ENCODE data around the gene EIF3A.
"Not testable (repeated sequence)": the region's sequence is repeated elsewhere in the genome, so short reads cannot be mapped to it uniquely, and the experiment has no call there.

Gene EIF3A, protein sequence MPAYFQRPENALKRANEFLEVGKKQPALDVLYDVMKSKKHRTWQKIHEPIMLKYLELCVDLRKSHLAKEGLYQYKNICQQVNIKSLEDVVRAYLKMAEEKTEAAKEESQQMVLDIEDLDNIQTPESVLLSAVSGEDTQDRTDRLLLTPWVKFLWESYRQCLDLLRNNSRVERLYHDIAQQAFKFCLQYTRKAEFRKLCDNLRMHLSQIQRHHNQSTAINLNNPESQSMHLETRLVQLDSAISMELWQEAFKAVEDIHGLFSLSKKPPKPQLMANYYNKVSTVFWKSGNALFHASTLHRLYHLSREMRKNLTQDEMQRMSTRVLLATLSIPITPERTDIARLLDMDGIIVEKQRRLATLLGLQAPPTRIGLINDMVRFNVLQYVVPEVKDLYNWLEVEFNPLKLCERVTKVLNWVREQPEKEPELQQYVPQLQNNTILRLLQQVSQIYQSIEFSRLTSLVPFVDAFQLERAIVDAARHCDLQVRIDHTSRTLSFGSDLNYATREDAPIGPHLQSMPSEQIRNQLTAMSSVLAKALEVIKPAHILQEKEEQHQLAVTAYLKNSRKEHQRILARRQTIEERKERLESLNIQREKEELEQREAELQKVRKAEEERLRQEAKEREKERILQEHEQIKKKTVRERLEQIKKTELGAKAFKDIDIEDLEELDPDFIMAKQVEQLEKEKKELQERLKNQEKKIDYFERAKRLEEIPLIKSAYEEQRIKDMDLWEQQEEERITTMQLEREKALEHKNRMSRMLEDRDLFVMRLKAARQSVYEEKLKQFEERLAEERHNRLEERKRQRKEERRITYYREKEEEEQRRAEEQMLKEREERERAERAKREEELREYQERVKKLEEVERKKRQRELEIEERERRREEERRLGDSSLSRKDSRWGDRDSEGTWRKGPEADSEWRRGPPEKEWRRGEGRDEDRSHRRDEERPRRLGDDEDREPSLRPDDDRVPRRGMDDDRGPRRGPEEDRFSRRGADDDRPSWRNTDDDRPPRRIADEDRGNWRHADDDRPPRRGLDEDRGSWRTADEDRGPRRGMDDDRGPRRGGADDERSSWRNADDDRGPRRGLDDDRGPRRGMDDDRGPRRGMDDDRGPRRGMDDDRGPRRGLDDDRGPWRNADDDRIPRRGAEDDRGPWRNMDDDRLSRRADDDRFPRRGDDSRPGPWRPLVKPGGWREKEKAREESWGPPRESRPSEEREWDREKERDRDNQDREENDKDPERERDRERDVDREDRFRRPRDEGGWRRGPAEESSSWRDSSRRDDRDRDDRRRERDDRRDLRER (N-terminal part only)

DNA sequence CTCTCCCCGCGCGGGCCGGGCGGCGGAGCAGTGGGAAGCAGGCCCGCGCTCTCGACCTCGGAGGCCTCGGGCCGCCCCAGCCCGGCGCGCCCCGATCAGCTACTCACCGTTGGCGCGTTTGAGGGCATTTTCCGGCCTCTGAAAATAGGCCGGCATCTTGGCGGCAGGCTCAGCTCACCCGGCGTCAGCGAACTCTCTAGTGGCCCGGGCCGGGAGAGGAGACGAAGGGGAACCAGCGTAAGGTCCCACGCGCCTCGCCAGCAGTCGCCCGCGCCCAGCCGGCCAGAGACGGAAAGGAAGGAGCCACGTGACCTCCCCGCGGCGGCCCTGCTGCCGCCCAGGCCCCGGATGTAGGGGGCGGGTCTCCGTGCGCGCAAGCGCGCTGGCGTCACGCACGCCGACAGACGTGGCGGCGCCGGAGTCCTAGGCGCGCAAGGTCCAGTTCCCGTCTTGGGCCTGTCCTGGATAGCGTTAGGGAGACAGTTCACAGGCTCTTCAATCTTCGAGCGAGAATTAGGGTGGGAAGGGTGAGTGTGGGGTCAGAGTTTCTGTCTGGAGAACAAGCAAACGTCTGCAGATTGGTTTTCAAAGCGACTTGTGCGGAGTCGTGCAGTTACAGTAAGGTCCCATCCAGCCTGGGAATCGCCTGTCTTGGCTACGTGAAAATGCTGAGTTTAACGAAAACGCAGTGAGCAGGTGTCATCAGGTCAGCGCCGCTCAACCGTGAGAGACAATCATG is at the start of gene EIF3A:
TSS of gene EIF3A (minus strand) at position 297 of the 739 bp plus-strand sequence. CDS start at position 156, 141 bp downstream.
- DNase-seq = peak; percentile 92

DNA sequence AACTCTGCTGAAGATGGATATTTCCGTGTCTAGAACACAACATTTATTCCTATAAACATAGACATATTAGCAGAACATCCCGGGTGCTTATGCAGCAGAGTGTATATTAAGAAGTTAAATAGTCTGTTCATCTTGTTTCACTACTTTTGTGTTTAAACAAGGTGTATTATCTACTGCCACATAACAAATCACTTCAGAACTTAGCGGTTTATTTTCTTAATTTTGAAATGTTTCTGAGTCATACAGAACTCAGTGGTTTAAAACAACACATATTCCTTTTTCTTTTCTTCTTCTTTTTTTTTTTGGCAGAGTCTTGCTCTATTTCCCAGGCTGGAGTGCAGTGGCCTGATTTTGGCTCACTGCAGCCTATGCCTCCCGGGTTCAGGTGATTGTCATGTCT is 49.1 kb upstream of the EIF3A start:
- DNase-seq = no peak

DNA sequence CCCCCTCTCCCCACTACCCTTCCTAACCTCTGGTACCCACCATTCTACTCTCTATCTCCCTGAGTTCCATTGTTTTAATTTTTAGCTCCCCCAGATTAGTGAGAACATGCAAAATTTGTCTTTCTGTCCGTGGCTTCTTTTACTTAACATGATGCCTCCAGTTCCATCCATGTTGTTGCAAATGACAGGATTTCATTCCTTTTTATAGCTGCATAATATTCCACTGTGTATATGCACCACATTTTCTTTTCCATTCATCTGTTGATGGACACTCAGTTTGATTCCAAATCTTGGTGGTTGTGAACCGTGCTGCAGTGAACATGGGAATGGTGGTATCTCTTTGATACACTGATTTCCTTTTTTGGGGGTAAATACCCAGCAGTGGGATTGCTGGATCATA is 45.3 kb upstream of the EIF3A start:
- DNase-seq = no peak

DNA sequence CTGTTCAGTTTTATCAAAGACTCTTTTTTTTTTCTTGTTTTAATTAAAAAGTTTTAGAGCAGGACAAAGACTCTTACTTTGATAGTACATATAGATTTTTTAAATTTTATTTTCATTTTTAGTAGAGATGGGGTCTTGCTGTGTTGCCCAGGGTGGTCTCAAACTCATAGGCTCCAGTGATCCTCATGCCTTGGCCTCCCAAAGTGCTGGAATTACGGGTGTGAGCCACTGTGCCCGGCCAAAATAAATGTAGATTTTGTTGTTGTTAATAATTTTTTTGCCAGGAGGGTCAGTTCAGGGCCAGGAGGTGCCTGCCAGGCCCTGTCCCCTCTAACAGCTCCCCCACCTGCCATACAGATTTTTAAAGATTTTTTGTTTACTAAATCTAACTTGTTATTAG is 40.3 kb upstream of the EIF3A start:
- no peak for DNase-seq

DNA sequence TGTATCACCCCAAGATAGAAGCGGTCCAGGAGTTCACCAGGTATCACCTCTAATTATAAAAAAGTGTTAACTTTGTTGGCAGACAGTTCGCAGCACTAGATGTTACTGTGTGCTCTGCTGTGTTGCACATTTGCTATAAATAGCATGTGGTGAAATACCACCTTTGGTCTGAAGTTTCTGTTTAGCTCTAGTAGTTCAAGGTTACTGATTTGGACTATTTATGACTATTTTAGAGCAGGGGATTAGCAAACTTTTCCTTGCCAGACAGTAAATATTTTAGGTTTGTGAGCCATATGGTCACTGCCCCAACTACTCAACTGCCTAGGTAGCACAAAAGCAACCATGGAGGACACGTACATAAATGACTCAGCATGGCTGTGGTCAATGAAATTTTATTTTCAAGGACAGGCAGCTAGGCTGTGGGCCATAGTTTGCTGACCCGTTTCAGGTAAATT is 39.8 kb upstream of the EIF3A start:
- DNase-seq = no peak

DNA sequence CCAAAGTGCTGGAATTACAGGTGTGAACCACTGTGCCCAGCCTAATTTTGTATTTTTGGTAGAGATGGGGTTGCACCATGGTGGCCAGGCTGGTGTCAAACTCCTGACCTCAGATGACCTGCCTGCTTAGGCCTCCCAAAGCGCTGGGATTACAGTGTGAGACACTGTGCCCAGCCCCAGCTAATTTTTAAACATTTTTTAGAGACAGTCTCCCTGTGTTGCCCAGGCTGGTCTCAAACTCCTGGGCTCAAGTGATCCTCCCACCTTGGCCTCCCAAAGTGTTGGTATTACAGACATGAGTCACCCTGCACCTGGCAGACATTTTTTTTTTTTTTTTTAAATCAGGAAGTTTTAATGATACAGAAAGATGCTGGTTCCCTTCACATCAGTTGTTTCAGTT is 38.8 kb upstream of the EIF3A start:
- DNase-seq = no peak

DNA sequence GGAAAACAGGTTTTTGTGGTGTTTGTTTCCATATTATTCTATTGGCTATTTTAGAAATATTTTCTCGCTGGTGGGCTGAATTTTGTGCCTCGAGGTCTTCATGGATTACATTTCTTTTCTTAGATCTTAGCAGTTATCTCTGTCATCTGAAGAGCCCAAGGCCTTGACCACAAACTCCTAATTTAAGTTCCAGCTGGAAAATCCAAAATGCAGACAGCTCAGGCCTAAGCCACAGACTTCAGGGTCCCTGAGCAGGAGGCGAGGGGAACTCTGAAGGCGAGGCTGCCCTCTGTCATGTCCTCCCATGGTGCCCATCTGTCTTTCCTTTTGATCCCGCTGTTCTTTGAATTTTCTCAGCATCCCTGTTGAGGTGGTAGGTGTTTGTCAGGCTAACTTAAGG is 37.6 kb upstream of the EIF3A start:
- no peak for DNase-seq

DNA sequence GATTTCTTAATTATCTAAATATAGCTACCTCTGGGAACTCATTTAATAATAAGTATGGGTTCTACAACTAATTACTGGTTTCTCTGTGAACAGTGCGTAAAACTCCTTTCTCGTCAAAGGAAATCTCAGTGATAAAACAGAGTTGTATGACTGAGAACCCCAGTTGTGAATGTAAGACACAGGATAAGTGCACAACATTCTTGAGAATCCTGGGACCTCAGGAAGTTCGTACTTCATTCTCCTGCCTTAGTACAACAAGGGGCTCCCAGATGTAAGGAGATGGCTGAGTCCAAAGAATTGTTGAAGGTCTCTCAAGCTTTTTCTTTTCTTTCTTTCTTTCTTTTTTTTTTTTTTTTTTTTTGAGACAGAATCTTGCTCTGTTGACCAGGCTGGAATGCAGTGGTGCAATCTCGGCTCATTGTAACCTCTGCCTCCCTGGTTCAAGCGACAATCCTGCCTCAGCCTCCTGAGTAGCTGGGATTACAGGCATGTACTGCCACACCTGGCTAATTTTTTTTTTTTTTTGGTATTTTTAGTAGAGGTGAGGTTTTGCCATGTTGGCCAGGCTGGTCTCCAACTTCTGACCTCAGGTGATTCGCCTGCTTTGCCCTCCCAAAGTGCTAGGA is 35.8 kb upstream of the EIF3A start:
- no peak for DNase-seq

DNA sequence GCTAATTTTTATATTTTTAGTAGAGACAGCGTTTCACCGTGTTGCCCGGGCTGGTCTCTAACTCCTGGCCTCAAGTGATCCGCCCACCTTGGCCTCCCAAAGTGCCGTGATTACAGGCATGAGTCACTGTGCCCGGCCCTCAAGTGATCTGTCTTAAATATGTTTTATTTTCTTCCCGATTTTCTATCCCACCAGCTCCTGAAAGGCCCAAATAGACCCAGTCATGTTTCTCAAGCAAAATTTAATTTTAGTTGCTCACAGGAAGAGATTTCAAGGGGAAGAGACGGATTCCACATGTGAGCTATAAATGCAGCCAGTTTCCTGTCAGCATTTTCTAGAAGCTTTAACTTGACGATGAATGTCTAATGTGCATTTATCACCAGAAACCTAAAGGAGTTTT is 35.3 kb upstream of the EIF3A start:
- DNase-seq = no peak

DNA sequence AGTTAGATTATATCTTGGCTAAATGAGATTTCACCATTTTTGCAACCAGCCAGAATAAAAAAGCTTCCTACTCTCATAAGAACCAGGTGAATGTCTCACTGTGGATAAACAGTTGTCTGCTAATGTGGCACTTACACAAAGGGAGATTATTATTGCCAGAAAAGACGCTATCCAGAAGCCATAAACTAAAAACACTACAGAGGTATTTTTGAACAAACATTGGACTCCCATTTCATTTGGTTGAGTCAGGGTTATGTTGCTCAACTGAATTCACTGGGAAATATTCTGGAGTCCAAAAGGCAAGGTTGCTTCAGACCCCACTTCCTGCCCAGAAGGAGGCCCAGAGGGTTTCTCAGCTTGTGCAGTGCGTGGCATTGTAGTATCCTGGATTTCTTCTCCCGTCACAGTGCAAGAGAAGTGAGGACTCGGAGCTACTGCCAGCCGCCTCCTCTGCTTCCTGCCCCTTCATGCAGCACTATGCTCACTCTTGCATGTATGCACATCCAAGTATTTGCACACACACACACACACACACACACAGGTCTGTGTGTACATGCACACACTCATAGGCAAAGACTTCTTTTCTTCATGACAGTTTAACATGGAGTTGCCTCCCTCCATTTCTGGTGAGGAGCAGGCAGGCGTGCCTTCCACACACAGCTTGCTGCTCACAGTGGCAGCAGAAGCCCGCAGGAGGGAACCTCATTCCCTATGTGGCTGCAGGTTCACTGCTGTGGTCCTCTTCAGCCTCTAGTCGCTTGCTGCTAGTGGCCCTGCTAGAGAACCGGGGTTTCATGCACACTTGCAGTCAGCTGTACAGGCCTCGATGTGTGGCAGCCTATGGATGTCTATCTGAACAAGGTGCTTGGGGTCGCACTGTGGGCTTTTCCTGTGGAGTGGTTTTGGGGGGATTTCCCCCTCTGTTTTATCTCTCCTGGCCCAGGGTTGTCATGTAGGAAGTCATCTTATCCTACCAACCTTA is 33.4 kb upstream of the EIF3A start:
- DNase-seq = no peak

DNA sequence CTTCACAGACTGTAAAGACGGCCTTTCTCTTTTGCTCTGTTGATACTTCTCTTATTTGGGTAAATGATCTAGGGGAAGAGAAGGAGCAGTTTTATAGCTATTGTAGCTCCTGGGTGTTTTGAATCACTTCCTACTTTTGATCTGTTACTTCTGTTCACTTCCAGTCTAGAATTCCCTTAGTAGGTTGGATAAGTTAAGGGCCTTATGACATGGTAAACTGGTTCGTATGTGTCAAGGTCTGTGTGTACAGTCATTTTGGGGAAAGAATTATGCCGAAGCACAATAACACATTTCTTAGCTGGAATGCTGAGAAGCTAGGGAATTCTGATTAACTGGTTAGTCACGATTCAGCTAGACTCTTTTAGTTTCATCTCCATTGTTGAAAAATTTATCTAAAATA is 31.4 kb upstream of the EIF3A start:
- DNase-seq = no peak

DNA sequence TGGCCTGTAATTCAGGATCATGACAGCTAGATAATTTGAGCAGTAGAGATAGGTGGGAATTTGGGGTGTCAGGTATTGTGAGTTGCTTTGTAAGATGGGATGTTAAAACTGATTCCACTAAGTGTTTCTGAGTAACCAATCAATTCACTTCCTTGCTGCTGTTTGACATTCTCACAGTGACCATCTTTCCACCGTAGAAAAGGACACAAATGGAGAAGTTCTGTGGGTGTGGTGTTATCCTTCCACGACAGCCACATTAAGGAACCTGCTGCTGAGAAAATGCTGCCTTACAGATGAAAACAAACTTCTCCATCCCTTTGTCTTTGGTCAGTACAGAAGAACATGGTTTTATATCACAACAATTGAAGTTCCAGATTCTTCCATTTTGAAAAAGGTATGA is 27.2 kb upstream of the EIF3A start:
- DNase-seq = not testable (repeated sequence)

DNA sequence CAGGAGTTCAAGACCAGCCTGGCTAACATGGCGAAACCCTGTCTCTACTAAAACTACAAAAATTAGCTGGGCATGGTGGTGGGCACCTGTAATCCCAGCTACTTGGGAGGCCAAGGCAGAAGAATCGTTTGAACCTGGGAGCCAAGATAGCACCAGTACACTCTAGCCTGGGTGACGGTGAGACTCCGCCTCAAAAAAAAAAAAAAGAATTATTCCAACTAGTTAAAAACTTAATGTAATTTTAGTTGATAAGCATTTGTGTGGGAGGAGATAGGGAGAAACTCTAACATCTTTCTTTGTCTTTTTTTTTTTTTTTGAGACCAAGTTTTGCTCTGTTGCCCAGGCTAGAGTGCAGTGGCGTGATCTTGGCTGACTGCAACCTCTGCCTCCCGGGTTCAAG is 26.5 kb upstream of the EIF3A start:
- DNase-seq = not testable (repeated sequence)

DNA sequence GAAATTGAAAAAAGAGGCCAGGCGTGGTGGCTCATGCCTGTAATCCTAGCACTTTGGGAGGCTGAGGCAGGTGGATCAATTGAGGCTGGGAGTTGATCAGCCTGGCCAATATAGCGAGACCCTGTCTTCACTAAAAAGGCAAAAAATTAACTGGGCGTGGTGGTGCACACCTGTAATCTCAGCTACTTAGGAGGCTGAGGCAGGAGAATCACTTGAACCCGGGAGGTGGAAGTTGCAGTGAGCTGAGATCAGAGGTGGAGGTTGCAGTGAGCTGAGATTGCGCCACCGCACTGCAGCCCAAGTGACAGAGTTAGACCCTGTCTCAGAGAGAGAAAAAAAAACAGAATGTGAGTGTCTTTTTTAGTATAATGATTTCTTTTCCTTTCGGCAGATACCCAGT is 25.3 kb upstream of the EIF3A start:
- DNase-seq = not testable (repeated sequence)

DNA sequence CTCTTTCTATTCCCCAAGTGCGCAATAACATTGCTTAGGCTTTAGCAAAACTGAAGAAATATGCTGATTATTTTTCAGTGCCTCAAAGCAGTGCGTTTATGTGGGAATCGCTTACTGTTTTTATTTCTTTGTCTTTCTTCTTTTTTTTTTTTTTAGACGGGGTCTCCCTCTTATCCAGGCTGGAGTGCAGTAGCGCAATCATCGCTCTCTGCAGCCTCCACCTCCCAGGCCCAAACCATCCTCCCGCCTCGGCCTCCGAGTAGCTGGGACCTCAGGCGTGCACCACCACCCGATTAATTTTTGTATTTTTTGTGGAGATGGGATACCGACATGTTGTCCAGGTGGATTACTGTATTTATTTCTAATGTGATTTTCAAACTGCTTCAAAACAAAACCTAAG is 24.5 kb upstream of the EIF3A start:
- no peak for DNase-seq

DNA sequence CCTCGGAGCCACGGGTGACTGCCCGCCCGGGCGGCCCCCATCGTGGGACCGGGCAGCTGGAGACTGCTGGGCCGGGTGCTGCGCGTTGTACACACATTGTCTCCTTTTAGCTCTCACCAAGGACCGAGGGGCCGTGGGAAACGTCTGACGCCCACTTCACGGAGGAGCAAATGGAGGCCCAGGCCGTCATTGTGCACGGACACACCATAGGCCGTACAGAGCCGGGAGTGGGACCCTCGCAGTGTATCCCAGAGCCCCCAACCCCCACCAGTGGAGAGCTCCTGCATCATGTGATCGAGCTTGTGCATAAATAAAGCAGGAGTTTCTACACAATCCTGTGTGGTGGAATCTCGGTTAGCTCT is 24.0 kb upstream of the EIF3A start:
- no peak for DNase-seq

DNA sequence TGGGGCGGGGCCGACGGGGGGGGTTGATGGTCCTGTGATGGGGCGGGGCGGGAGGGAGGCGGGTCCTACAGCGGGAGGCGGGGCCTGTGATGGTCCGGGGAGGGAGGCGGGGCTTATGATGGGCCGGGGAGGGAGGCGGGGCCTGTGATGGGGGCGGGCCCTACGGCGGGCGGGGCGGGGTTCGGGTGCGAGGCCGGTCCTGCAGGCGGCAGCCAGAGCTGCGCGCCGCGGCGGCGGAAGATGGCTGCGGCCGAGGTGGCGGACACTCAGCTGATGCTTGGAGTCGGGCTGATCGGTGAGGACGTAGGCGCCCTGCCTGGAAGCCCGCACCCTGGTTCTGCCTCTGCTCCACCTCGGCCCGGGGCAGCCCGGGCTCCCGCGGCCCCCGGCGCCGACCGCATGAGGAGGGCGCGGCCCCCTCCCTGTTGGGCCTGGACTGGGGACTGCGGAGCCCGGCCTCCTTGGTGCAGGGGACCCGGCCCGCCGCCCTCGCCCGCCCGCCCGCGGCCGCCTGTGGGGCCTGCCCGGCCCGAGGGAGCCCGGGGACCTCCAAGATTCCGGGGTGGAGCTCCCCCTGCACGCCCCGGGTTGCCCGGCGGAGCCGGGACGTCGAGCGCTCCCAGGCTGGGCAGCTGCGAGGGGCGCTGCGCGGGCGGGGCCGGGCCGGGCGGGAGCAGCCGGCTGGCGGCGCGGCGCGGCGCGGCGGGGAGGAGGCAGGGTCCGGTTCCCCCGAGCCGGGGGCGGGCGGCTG is 23.5 kb upstream of the EIF3A start, which contains the start of gene DENND10:
TSS of gene DENND10 (plus strand) at position 211 of the 751 bp plus-strand sequence. CDS start at position 241, 30 bp downstream.
- DNase-seq = peak; percentile 79

DNA sequence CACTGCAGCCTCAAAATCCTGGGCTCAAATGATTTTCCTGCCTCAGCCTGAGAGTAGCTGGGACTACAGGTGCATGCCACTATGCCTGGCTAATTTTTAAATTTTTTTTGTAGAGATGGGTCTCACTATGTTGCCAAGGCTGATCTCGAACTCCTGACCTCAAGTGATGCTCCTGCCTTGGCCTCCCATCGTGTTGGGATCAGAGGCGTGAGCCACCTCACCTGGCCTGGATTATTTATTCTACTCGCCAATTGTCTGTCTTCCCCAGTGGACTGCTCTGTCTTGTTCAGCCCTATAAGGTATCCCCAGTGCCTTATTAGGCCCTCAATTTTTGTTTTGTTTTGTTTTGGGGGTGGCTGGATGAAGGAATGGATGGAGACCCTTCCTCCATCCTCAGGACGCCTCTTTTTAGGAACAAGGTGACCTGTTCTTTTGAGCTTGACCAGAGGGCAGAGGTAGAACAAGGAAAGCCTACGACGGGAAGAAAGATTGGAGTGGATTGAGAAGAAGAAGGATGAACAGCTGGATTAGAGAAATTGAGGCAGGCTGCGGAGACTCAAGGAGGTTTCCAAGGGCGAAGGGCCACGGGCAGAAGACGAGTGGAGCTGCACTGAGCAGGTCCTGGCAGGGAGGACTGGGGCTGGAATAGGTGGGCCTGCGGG is 22.8 kb upstream of the EIF3A start:
- no peak for DNase-seq
